Measurements from ENCODE around the gene EYA3. TPM values are rescaled to one million over a fixed set of nuclear protein-coding genes. Genes with fewer than 3 reads are reported as not detected.
A peak's percentile ranks its signal among the peaks of the same experiment; 100 is the strongest.

EYA3 gene
- total RNA-seq, 2 experiments from 2014 or later: 27.8 to 30.7 TPM

GRCh38 chr1:27967106-27967883, 121.1 kb downstream of the EYA3 start:
- H3K36me3 Mint-ChIP-seq (ENCODE audit: low read depth): peaks cover 13% of the 10 kb centered on the region

DNA sequence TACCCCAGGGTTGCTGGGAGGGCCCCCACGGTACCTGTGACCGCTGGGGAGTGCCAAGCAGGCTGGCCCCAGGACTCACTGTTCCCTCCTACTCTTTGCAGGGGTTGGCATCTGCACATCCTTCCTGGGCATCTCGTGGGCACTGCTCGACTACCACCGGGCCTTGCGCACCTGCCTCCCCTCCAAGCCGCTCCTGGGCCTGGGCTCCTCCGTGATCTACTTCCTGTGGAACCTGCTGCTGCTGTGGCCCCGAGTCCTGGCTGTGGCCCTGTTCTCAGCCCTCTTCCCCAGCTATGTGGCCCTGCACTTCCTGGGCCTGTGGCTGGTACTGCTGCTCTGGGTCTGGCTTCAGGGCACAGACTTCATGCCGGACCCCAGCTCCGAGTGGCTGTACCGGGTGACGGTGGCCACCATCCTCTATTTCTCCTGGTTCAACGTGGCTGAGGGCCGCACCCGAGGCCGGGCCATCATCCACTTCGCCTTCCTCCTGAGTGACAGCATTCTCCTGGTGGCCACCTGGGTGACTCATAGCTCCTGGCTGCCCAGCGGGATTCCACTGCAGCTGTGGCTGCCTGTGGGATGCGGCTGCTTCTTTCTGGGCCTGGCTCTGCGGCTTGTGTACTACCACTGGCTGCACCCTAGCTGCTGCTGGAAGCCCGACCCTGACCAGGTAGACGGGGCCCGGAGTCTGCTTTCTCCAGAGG, 121.9 kb downstream of the EYA3 start:
- H3K4me3 Mint-ChIP-seq: no peak overlapping the region
- no peaks in the 10 kb centered on the region for H3K27me3 Mint-ChIP-seq
- no peak overlapping the region for H3K27ac Mint-ChIP-seq
- H3K4me1 Mint-ChIP-seq: peaks cover 26% of the 10 kb centered on the region
- no peak for DNase-seq
- ChIA-PET POLR2A (no interaction called here), CTCF (no interaction called here)
- no peaks in the 10 kb centered on the region for H3K9me3 Mint-ChIP-seq
- H3K36me3 Mint-ChIP-seq (ENCODE audit: low read depth): peaks cover 13% of the 10 kb centered on the region

More at GRCh38 chr1:27967106-27967883, 121.1 kb downstream of the EYA3 start:
- H3K4me1 Mint-ChIP-seq: peaks cover 20% of the 10 kb centered on the region
- ChIA-PET POLR2A (no interaction called here), CTCF (no interaction called here)
- DNase-seq: no peak
- no peaks in the 10 kb centered on the region for H3K9me3 Mint-ChIP-seq
- no peak overlapping the region for H3K27ac Mint-ChIP-seq
- H3K27me3 Mint-ChIP-seq: no peaks in the 10 kb centered on the region
- H3K4me3 Mint-ChIP-seq: no peak overlapping the region

- Mint-ChIP-seq H3K4me3 (no peak overlapping the region), H3K27me3 (no peaks in the 10 kb centered on the region)
- DNase-seq: no peak
Observed at GRCh38 chr1:27963393-27963792, 125.0 kb downstream of the EYA3 start.

GRCh38 chr1:27961646-27962221, 126.7 kb downstream of the EYA3 start:
- H3K27me3 Mint-ChIP-seq: no peaks in the 10 kb centered on the region
- DNase-seq: no peak
- H3K36me3 Mint-ChIP-seq (ENCODE audit: low read depth): peaks cover 5% of the 10 kb centered on the region
- CTCF ChIA-PET: interaction anchor here (0.6 to 2.3 kb wide), 8 partner anchors 9 to 42 kb away, joined by 3 to 8 read pairs (median 5); no protein-coding TSS in a partner anchor
- H3K27ac Mint-ChIP-seq: peak overlapping the region; percentile 63
- POLR2A ChIA-PET: no interaction called here
- H3K4me3 Mint-ChIP-seq: peak overlapping the region; percentile 79
- H3K4me1 Mint-ChIP-seq: peaks cover 32% of the 10 kb centered on the region
- H3K9me3 Mint-ChIP-seq: no peaks in the 10 kb centered on the region

More at GRCh38 chr1:27963393-27963792, 125.0 kb downstream of the EYA3 start:
- no peak overlapping the region for H3K27ac Mint-ChIP-seq
- ChIA-PET CTCF (interaction anchor here (0.7 to 2.4 kb wide), 5 partner anchors 10 to 105 kb away, joined by 4 to 5 read pairs (median 5); no protein-coding TSS in a partner anchor), POLR2A (no interaction called here)
- peaks cover 35% of the 10 kb centered on the region for H3K4me1 Mint-ChIP-seq
- H3K9me3 Mint-ChIP-seq: no peaks in the 10 kb centered on the region
- H3K36me3 Mint-ChIP-seq (ENCODE audit: low read depth): peaks cover 12% of the 10 kb centered on the region

DNA sequence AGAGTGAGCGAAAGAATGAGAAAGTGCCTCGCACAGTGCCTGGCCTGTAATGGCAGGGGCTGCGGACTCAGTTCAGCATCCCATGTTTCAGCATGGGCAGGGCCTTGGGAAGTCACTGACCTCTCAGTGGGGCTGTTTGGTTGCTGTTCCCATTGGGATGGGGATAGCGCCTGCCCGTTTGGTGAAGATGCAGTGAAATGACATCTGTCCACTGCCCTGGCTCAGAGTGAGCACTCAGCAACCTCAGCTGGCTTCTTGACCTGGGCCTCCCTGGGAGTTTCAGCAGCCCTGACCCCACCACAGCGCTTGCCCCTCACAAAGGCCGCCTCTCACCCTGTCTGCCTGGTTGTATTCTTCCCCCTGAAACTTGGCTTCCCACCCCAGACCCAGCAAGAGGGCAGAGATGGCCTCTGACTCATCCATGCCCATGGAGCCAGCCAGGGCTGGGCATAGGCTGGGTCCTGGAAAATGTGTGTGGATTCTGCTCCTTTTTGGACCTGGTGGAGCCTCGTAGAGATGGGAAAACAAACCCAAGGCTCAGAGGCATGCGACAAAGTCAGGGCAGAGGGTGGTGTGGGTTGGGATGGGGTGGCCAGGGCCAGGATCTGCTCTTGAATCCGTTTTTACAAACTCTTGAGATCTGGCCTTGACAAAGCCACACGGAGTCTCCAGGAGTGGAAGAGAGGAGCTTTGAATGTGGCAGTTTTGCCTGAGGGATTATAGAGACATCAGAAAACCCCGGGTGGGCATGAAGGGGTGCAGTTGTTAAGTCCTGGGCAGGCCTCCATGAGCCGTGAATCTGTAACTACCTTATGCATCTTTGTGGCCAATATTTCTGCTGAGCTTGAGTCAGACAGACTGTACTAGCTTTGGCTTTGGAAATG, 127.4 kb downstream of the EYA3 start:
- CTCF ChIA-PET: interaction anchor here (0.6 to 2.6 kb wide), 10 partner anchors 10 to 27 kb away, joined by 3 to 15 read pairs (median 5); no protein-coding TSS in a partner anchor
- peak overlapping the region; percentile 64 for H3K27ac Mint-ChIP-seq
- no peak for DNase-seq
- POLR2A ChIA-PET: interaction anchor here (0.5 kb wide), 1 partner anchor 1700 kb away, joined by 3 read pairs; no protein-coding TSS in a partner anchor
- H3K4me1 Mint-ChIP-seq: peaks cover 32% of the 10 kb centered on the region
- H3K36me3 Mint-ChIP-seq (ENCODE audit: low read depth): peaks cover 5% of the 10 kb centered on the region
- H3K27me3 Mint-ChIP-seq: no peaks in the 10 kb centered on the region
- H3K4me3 Mint-ChIP-seq: peak overlapping the region; percentile 79
- no peaks in the 10 kb centered on the region for H3K9me3 Mint-ChIP-seq

DNA sequence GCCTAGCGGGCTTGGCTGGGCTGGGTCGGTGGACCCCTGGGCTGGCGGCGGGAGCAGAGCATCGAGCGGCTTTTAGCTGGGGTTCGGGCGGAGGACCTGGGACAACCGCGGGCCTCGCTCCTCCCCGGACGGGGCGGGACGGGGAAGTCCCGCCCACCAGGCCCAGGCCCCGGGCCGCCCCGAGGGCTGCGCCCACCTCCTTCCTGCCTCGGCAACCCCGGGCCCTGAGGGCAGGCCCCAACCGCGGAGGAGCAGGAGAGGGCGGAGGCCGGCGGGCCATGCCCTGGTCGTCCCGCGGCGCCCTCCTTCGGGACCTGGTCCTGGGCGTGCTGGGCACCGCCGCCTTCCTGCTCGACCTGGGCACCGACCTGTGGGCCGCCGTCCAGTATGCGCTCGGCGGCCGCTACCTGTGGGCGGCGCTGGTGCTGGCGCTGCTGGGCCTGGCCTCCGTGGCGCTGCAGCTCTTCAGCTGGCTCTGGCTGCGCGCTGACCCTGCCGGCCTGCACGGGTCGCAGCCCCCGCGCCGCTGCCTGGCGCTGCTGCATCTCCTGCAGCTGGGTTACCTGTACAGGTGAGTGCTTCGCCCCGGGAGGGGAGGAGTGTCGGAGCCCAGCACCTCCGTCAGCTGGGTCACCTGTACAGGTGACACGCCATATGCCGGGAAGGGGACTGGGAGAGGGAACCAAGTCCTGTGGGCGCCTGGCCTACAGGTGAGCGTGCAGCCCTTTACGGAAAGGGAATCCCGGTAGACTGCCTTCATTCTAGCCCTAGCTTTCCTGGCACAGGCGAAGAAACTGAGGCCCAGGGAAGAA, 128.4 kb downstream of the EYA3 start, which contains the start of gene XKR8:
Gene XKR8, plus strand, starts transcription at position 182 of the 812 bp plus-strand sequence. Its CDS starts 97 bp downstream, at position 279.
- CTCF ChIA-PET: interaction anchor here (0.9 to 2.6 kb wide), 10 partner anchors 8 to 87 kb away, joined by 3 to 15 read pairs (median 4); partner anchors contain the start of gene THEMIS2
- H3K4me3 Mint-ChIP-seq: peak within 1 kb of the TSS; percentile 79
- peak; percentile 86 for DNase-seq
- H3K27ac Mint-ChIP-seq: peak within 1 kb of the TSS; percentile 88
- H3K36me3 Mint-ChIP-seq (ENCODE audit: low read depth): peaks cover 2% of the 10 kb centered on the region
- no peaks in the 10 kb centered on the region for H3K9me3 Mint-ChIP-seq
- H3K4me1 Mint-ChIP-seq: peaks cover 32% of the 10 kb centered on the region
- POLR2A ChIA-PET: no interaction called here
- no peaks in the 10 kb centered on the region for H3K27me3 Mint-ChIP-seq

DNA sequence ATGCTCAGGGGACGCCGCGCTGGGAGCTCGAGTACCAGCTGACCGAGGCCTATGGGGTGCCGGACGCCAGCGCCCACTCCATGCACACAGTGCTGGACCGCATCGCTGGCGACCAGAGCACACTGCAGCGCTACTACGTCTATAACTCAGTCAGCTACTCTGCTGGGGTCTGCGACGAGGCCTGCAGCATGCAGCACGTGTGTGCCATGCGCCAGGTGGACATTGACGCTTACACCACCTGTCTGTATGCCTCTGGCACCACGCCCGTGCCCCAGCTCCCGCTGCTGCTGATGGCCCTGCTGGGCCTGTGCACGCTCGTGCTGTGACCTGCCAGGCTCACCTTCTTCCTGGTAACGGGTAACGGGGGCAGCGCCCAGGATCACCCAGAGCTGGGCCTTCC, 129.9 kb downstream of the EYA3 start:
- Mint-ChIP-seq H3K4me1 (peaks cover 30% of the 10 kb centered on the region), H3K27ac (no peak overlapping the region), H3K9me3 (no peaks in the 10 kb centered on the region), H3K27me3 (no peaks in the 10 kb centered on the region), H3K36me3 (ENCODE audit: low read depth) (no peaks in the 10 kb centered on the region), H3K4me3 (peak overlapping the region; percentile 79)
- POLR2A ChIA-PET: interaction anchor here (0.6 kb wide), 1 partner anchor 128 kb away, joined by 3 read pairs; the partner anchor contains the start of gene PPP1R8
- DNase-seq: no peak
- CTCF ChIA-PET: interaction anchor here (1.0 to 2.6 kb wide), 5 partner anchors 8 to 85 kb away, joined by 3 to 15 read pairs (median 4); partner anchors contain the start of gene THEMIS2

DNA sequence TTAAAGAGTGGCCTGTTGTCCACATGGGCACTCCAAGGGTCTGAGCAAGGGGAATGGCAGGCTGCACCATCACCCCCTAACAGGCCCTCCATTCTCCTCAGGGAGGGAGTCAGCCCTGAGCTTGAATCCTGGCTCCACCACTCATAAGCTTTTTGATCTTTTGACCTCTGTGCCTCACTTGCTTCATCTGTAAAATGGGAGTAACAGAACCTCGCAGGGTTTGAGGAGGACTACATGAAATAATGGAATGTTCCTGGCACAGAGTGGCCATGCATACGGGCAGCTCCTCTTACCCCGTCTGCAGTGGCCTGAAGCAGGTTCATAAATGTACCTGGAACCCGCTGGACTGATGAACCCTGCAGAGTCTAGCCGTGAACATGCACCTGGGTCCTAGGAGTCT, 130.8 kb downstream of the EYA3 start:
- POLR2A ChIA-PET: no interaction called here
- H3K9me3 Mint-ChIP-seq: no peaks in the 10 kb centered on the region
- H3K36me3 Mint-ChIP-seq (ENCODE audit: low read depth): no peaks in the 10 kb centered on the region
- no peak for DNase-seq
- CTCF ChIA-PET: interaction anchor here (1.0 to 2.0 kb wide), 7 partner anchors 11 to 37 kb away, joined by 3 to 6 read pairs (median 3); no protein-coding TSS in a partner anchor
- H3K4me3 Mint-ChIP-seq: no peak overlapping the region
- no peaks in the 10 kb centered on the region for H3K27me3 Mint-ChIP-seq
- peaks cover 27% of the 10 kb centered on the region for H3K4me1 Mint-ChIP-seq
- H3K27ac Mint-ChIP-seq: no peak overlapping the region

- Mint-ChIP-seq H3K4me1 (peaks cover 22% of the 10 kb centered on the region), H3K9me3 (no peaks in the 10 kb centered on the region), H3K4me3 (no peak overlapping the region), H3K36me3 (ENCODE audit: low read depth) (no peaks in the 10 kb centered on the region), H3K27ac (no peak overlapping the region), H3K27me3 (no peaks in the 10 kb centered on the region)
- ChIA-PET POLR2A (no interaction called here), CTCF (interaction anchor here (0.6 to 2.0 kb wide), 7 partner anchors 10 to 38 kb away, joined by 3 to 6 read pairs (median 3); no protein-coding TSS in a partner anchor)
- DNase-seq: no peak
Observed at GRCh38 chr1:27956761-27957160, 131.6 kb downstream of the EYA3 start.

- Mint-ChIP-seq H3K4me3 (no peak overlapping the region), H3K4me1 (peaks cover 11% of the 10 kb centered on the region), H3K36me3 (ENCODE audit: low read depth) (no peaks in the 10 kb centered on the region), H3K9me3 (no peaks in the 10 kb centered on the region), H3K27me3 (no peaks in the 10 kb centered on the region), H3K27ac (no peak overlapping the region)
- ChIA-PET CTCF (interaction anchor here (0.6 to 1.3 kb wide), 3 partner anchors 8 to 34 kb away, joined by 3 to 5 read pairs (median 3); no protein-coding TSS in a partner anchor), POLR2A (no interaction called here)
- no peak for DNase-seq
Observed at GRCh38 chr1:27955076-27955475, 133.3 kb downstream of the EYA3 start.

DNA sequence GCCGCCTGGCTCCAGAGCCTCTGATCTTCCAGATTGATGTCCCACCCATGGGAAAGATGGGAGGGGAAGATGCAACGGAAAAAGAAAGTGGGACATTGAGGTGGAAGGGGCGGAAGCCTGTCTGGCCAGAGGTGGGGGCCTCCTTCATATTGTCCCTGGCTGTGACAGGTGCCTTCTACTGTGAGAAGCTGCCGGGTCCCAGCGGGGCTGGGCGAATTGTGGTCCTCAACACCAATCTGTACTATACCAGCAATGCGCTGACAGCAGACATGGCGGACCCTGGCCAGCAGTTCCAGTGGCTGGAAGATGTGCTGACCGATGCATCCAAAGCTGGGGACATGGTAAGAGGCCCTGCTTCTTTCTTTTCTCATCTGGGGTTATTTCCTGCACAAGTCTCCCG, 134.2 kb downstream of the EYA3 start:
- Mint-ChIP-seq H3K27ac (no peak overlapping the region), H3K4me1 (peaks cover 5% of the 10 kb centered on the region), H3K36me3 (ENCODE audit: low read depth) (no peaks in the 10 kb centered on the region), H3K9me3 (no peaks in the 10 kb centered on the region), H3K27me3 (no peaks in the 10 kb centered on the region), H3K4me3 (no peak overlapping the region)
- no peak for DNase-seq
- CTCF ChIA-PET: no interaction called here
- POLR2A ChIA-PET: no interaction called here

Measured in activated CD4-positive, alpha-beta T cell treated with anti-CD3 and anti-CD28 coated beads, Interleukin-2, amount 10 ng/mL, durations not matched to agents 7 days and 5 days (primary cell).